HepG2 (cell line): ENCODE measurements around the gene TMED6.

Experiments used
- TAF15 ChIP-seq: fragments of 200-400 bp; formaldehyde crosslinking; IDR thresholded peaks from one replicate; pipeline ENCODE4 v1.6.1; 2018; ENCODE audit warnings: mild to moderate bottlenecking, low read depth, low read length; ENCODE audit not compliant: poor library complexity, severe bottlenecking
- TF ChIP-seq, protein P1 (sequence below): sonication (generic); formaldehyde crosslinking; IDR thresholded peaks from 2 replicates; pipeline ENCODE4 v1.5.0; 2020; ENCODE audit warnings: mild to moderate bottlenecking, missing genetic modification reagents, moderate library complexity

DNA sequence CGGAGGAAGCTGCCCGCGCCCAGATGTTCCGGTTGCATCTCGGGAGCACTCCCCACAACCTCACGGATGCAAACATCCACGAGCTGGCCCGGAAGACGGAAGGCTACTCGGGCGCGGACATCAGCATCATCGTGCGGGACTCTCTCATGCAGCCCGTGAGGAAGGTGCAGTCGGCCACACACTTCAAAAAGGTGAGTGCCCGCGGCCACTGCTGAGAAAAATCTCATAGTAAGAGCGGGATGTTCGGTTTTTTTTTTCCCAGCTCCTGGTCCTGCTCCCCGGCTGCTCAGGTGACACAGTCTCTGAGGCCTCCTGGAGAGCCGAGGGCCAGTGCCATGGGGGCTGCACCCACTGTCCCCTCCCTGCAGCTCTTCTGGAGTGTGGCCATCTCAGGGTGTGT, 30.5 kb downstream of the TMED6 start:
- TF ChIP-seq, protein P1, sequence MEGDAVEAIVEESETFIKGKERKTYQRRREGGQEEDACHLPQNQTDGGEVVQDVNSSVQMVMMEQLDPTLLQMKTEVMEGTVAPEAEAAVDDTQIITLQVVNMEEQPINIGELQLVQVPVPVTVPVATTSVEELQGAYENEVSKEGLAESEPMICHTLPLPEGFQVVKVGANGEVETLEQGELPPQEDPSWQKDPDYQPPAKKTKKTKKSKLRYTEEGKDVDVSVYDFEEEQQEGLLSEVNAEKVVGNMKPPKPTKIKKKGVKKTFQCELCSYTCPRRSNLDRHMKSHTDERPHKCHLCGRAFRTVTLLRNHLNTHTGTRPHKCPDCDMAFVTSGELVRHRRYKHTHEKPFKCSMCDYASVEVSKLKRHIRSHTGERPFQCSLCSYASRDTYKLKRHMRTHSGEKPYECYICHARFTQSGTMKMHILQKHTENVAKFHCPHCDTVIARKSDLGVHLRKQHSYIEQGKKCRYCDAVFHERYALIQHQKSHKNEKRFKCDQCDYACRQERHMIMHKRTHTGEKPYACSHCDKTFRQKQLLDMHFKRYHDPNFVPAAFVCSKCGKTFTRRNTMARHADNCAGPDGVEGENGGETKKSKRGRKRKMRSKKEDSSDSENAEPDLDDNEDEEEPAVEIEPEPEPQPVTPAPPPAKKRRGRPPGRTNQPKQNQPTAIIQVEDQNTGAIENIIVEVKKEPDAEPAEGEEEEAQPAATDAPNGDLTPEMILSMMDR, result no peak
- TF ChIP-seq TAF15, result no peak
